ENCODE results near the gene RITA1. TPM values are rescaled to one million over a fixed set of nuclear protein-coding genes. Genes with fewer than 3 reads are reported as not detected.

The RITA1 gene
- total RNA-seq, 1 donor from 2014 or later: 14.2 TPM

DNA sequence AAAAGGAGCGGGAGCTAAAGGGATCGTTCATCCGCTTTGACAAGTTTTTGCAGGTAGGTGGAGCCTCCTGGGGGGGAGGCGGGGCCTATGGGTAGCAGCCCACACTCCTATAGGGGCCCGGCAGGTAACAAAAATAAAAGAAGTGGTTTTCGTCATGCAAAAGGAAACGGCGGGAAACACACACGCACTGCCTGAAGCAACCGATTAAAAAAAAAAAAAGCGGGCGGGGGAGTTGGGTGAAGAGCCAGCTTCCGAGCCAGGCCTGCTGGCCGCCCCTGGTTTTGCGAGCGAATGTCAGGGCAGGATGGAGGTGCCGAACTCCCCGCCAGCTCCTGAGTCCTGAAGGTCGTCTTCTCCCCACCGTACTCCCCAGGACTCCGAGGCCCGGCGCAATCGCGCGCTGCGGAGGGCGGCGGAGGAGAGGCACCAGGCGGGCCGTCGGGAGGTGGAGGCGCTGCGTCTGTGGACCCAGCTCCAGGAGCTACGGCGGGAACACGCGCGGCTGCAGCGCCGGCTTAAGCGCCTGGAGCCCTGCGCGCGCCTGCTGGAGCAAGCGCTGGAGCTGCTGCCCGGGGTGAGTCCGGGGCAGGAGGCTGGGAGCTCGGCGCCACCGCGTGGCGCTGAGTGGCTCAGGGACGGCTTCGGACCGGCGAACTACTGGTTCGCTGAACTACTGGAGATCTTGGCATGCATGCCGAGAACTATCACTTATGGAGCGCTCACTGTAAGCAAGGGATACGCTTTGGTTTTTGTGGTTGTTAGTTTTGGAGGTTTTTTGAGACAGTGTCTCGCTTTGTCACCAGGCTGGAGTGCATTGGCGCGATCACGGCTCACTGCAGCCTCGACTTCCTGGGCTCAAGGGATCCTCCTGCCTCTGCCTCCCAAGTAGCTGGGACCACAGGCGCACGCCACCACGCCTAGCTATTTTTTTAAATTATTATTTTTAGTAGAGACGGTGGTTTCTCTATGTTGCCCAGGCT lies 32.4 kb upstream of the RITA1 start:
- peak; percentile 45 to 76 for DNase-seq (ENCODE audit: low read depth in 2 of 2)

DNA sequence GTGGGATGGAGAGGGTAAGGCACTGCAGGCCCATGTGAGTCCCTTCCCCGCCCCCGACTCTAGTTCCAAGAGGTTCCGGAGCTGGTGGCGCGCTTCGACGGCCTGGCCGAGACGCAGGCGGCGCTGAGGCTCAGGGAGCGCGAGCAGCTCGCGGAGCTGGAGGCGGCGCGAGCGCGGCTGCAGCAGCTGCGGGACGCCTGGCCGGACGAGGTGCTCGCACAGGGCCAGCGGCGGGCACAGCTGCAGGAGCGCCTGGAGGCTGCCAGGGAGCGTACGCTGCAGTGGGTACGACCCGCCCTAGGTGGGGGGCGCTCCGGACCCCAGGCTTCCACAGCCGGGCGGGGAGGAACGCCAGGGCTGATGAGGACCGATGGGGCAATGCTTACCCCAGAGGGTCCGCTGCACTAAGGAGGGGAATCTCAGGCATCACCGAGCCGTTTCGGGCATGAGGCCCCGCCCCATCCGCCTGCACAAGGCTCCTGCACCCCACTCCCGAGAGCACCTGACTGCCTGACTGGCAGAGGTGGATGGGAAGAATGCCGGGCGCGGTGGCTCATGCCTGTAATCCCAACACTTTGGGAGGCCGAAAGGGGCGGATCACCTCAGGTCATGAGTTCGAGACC lies 31.1 kb upstream of the RITA1 start:
- DNase-seq (ENCODE audit: low read depth in 2 of 2): peak in 1 of 2 donors; percentile 40

DNA sequence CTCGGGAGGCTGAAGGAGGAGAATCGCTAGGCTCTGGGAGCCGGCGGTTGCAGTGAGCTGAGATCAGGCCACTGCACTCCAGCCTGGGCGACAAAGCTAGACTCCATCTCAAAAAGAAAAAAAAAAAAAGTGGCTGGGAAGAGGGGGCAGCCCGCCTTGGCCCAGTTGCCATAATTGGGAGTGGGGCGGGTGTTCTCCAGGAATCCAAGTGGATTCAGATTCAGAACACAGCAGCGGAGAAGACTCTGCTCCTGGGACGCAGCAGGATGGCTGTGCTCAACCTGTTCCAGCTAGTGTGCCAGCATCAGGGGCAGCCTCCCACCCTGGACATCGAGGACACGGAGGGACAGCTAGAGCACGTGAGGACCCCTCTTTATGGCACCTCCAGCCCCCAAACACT lies 30.5 kb upstream of the RITA1 start:
- DNase-seq (ENCODE audit: low read depth in 2 of 2): no peak

DNA sequence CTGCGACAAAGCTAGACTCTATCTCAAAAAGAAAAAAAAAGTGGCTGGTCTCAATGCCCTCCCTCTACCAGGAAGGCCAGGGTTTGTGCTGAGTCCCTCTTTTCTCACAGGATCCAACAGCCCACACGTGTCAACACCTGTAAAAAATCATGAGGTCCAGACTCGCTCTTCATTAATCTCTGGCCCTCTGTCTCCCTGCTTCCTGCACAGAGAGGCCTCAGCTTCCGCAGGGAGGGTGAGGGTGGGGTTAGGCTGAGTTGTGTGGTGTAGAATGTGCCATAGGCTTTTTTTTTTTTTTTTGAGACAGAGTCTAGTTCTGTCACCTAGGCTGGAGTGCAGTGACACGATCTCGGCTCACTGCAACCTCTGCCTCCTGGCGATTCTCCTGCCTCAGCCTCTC lies 29.9 kb upstream of the RITA1 start:
- DNase-seq (ENCODE audit: low read depth in 2 of 2): peak; percentile 16 to 27

DNA sequence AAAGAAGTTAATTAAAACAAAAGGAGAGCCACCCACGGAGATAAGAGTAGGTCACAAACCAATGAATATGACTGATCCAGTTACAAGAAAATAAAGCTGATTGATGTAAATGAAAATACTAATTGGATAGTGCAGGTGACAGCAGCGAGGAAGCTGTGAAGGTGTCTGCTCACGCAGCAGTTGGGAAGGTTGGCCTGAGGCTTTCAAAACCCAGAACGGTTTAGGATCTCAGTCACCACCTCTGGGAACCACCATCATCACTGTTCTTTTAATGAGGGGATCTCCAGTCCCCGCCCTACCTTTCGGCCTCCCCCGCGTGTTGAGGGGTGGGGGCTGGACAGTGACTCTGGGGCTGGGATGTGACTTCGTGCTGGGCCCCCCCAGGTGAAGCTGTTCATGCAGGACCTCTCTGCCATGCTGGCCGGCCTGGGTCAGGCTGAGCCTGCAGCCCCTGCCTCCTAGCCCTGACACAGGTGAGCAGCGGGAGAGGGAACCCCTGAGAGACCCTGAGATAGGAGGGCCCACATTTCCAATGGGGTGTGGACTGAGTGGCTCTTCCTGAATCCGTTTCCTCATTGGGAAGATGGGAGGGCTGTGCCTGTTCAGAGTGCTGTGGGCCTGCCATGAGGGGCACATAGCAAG lies 28.2 kb upstream of the RITA1 start:
- DNase-seq (ENCODE audit: low read depth in 2 of 2): no peak

DNA sequence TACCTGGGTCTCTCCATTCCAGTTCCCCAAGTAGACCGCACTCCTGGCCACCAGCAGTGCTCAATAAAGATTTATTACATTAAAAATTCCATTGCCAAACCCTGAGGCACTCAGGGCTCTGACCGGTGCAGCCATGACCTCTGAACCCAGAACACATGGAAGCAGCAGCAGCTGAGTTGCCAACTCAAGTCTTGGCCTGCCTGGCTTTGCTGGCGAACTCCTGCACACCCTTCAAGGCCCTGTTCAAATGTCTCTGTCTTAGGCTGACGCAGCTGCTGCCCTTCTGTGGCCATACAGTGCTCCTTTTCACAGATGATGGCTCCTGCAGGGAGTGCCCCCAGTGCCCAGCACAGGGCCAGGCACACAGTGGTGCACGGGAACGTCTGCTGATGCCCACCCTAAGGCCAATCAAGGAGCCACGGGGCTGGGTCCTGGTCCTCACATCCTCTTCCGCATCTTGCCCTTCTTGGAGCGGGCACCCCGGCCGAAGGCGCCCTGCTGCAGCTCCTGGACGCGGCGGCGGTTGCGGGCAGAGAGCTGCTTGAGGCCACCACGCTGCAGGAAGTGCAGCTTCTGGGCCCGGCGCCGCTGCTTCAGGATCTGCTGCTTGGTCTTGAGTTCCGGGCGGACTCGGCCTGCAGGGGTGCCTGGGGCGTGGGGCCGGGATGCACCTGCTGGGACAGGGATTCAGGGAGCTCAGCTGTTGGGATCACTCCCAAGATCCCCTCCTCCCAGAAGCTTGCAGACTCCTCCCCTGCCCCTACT lies 26.9 kb upstream of the RITA1 start:
- no peak for DNase-seq (ENCODE audit: low read depth in 2 of 2)

DNA sequence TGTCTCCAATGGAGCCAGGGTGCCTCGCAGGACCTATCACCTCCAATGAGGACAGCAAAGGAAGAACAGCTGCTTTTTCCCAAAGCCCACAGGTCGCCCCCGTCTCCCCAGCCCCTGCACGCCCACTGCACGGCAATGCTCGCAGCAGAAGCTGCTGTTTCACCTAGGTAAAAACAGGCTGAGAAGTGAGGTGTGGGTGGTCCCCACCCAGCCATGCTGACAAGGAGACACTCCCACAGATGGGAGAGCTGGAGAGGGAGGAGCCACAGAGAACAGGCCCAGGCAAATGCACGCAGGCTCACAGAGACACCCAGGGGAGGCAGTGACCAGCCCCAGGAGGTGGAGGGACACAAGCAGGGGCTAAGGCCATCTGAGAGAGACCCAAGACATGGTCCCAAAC lies 25.6 kb upstream of the RITA1 start:
- DNase-seq (ENCODE audit: low read depth in 2 of 2): no peak

DNA sequence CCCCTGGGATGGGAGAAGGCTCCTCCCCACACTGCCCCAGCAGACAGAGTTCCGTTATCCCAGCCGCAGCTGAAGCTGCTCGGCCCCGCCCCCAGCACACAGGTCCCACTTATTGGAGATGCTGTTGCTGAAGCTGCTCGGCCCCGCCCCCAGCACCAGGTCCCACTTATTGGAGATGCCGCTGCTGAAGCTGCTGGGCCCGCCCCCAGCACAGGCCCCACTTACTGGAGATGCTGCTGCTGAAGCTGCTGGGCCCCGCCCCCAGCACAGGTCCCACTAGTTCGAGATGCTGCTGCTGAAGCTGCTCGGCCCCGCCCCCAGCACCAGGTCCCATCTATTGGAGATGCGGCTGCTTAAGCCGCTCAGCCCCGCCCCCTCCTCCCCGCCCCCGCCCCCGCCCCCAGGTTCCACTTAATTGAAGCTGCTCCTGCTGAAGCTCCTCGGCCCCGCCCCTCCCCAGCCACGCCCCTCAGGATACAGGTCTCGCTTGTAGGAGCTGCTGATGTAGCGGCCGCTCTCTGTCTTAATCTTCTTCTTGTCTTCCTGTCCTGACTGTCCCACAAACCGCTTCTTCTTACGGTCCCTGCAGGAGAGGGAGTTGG lies 24.0 kb upstream of the RITA1 start:
- no peak for DNase-seq (ENCODE audit: low read depth in 2 of 2)

DNA sequence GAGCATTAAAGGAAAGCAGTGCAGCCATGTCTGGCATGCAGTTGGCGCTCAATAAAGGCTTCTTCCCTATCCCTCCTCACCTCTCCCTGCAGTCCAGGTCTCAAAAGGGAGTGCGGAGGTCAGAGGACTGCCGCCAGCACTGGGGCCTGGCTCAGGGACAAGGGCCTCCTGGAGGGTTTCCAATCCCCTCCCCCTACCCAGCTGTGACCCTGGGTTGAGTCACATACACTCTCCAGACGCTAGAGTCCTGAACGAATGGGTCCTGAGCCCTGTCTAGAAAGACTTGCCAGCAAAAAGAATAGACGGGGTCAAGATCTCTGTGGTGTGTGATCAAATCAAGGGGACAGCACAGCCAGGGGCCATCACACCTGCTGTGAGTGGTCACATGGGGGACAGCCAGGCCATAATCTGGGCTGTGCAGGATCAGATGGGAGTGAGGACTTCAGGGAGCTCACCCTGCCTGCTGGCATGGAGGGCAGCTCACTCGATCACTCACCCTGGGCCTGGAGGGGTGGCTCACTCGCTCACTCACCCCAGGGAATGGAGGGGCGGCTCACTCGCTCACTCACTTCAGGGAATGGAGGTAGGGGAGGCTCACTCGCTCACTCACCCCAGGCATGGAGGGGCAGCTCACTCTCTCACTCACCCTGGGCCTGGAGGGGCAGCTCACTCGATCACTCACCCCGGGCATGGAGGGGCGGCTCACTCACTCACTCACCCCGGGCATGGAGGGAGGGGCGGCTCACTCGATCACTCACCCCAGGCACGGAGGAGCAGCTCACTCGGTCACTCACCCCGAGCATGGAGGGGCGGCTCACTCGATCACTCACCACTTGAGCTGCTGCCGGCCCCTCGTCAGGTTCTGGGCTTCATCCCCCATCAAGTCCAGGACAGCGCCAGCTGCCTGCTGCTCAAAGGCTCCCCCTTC lies 23.2 kb upstream of the RITA1 start:
- DNase-seq (ENCODE audit: low read depth in 2 of 2): peak in 1 of 2 donors; percentile 16

DNA sequence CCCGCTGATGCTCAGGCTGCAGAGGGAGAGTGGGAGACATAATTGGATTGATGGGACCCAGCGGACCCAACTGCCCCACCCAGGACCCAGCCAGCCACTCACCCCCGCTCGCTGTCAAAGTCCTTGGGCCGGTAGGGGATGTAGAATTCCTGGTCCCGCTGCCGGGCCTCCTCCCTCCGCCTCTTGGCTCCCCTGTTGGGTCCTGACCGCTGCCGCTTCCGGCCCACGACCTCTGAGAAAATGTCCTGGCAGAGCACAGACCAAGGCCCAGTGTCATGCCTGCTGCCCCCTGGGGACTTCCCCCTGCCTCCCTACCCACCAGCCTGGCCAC lies 22.5 kb upstream of the RITA1 start:
- DNase-seq (ENCODE audit: low read depth in 2 of 2): no peak

DNA sequence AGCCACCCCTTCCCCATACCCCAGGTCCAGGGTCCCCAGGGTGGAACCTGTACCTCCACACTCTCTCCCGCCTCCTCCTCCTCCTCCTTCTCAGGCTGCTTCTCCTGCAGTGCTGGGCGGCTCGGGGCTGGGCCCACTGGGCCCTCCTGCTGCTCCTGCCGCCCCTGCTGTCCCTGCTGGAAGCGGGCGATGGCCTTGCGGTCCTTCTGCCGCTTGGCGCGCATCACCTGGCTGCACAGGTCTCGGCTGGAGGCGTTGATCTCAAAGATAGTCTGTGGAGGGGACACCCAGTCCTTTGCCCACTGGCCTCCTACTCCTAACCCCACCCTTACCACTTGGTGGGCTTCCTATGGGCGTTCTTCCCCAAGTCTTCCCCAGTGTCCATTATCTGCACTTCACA lies 21.5 kb upstream of the RITA1 start:
- no peak for DNase-seq (ENCODE audit: low read depth in 2 of 2)

DNA sequence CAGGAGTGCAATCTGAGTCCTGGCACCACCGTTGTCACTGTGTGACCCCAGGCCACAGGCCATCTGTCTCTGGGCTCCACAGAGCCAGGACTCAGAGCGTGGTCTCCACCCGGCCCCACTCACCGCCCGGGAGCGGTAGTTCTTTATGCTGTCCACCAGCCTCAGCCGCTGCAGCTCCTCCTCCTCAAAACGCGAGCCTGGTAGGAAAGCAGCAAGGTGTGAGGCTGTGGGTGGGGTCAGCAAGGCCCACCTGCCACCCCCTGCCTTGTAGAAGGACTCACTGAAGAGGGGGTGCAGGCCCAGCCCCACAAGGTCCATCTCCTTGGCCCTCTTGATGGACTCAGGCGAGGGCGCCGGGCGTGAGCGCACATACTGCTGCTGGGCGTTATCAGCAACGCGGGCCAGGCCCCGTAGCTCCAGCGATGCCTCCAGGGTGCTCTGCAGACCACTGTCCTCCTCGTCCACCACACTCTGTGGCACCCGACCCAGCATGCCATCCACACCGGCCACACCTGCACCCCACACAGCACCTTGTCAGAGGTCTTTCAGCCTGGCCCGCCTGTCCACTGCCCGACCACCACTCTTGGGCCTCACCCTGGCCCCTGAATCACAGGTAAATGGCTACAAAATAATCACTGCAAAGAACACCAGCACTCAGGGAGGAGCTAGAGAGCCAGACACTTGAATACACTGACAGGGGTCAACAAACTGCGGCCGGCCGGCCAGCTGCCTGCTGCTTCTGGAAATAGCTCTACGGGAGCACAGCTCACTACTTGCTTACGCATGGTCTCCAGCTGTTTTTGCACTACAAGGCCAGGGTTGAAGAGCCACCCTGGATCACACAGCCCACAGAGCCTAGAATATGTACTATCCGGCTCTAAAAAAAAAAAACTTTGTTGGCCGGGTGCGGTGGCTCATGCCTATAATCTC lies 19.7 kb upstream of the RITA1 start:
- no peak for DNase-seq (ENCODE audit: low read depth in 2 of 2)

DNA sequence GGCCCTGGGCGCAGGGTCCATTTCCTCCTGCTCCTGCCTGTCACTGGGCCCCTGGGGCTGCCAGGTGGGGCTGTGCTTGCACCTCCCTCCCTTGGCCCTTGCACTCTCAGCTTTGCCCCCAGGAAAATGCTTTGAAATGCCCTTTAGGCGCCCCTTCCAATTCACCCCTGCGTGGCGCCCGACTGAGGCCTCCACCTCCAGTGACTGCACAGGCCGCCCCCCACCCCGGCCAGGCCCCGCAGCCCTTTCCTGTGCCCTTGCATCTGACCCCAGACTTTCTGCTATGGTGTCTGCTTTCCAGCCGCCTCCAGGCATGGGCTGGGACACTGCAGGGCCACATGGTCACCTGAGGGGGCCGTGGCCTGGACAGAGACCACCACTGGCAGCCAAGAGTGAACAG lies 17.7 kb upstream of the RITA1 start:
- no peak for DNase-seq (ENCODE audit: low read depth in 2 of 2)

DNA sequence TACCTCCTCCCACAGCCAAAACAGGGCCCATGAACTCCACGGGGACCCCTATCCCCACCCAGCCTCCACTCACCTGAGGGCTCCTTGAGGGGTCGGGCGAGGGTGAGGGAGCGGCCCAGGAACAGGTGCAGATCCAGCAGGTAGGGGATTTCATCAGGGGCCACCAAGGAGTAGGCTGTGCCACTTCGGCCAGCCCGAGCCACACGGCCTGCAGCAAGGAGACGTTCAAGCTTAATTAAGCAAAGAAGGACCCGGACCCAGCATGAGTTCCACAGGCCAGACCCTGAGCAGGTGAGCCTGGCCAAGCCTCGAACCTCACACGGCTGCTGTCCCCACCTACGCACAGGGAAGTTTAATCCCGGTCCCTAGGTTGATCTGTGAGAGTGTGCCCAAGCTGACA lies 15.8 kb upstream of the RITA1 start:
- no peak for DNase-seq (ENCODE audit: low read depth in 2 of 2)

DNA sequence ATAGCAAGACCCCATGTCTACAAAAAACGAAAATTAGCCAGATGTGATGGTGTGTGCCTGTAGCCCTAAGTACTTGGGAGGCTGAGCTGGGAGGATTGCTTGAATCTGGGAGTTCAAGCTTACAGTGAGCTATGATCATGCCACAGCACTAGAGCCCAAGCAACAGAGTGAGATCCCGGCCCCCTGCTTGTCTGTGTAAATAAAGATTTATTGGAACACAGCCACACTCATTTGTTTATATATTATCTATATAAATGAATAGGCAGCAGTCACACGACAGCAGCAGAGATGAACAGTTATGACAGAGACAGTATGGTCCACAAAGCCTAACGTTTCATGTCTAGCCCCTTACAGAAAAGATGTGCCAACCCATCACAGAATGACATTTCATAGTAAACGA lies 15.1 kb upstream of the RITA1 start:
- DNase-seq (ENCODE audit: low read depth in 2 of 2): no peak

DNA sequence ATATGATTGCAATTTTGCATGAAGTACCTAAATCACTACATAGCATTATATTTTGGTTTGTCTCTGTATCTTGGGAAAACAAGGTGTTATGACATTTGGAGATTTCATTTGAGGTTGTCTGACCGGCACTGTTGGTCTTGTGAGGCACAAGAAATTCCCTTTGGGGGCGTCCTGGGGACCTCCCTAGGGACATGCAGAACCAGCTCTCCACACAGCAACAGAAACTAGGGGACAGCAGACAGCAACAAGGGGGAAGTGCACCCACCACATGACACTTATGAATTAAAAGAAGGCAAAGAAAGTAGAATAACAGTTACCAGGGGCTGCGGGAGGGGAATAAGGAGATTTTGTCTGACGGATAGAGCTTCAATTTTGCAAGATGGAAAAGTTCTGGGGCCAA lies 14.6 kb upstream of the RITA1 start:
- DNase-seq (ENCODE audit: low read depth in 2 of 2): no peak

DNA sequence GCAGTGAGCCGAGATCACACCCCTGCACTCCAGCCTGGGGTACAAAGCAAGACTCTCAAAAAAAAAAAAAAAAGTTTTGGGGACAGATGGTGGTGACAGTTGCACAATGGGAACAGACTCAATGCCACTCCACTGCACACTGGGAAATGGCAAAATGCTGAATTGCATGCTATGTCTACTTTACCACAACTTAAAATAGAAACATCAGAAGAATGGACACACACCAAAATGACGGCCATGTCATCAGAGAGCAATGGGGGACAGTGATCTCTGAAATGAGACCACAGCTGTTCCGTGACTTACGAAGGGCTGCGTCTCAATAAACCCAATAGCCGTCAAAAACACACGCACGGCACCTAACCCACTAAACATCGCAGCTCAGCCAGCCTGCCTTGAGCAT lies 14.0 kb upstream of the RITA1 start:
- no peak for DNase-seq (ENCODE audit: low read depth in 2 of 2)

DNA sequence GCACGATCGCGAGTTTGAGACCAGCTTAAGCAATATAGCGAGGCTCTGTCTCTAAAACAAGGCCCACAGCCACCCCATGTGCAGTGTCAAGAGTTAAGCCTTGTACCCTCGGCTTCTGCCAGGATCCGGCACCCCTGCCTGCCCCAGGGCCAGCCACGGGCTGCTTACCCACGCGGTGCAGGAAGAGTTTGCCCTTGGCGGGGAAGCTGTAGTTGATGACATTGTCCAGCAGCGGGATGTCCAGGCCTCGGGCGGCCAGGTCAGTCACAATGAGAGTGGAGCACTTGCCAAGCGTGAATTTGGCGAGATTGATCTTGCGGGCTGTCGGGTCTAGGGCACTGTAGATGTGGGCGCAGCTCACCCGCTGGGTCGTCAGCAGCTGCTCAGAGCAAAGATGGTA lies 13.3 kb upstream of the RITA1 start:
- no peak for DNase-seq (ENCODE audit: low read depth in 2 of 2)

DNA sequence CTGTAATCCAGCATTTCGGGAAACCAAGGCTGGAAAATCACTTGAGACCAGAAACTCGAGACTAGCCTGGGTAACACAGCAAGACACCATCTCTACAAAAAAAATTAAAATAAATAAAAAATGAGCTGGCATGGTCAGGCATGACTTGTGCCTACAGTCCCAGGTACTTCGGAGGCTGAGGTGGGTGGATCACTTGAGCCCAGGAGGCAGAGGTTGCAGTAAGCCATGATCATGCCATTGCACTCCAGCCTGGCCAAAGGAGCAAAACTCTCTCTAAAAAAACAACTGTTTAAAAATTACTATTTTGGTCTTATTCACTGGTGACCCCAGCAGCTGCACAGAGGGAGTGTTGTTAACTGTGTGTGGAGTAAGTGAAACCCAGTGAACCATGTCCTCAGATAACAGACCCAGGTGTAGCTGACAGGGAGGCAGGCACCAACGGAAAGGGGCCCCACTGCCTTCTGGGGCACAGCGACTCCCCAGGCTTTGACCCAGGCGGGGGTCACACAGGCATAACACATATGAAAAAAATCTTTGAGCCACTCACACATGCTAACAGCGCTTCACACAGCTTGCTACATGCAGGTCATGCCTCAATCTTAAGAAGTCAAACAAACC lies 12.3 kb upstream of the RITA1 start:
- no peak for DNase-seq (ENCODE audit: low read depth in 2 of 2)
